Liver (tissue), 9 donors: ENCODE data around the gene F2R. TPM values are rescaled to one million over a fixed set of nuclear protein-coding genes. Genes with fewer than 3 reads are reported as not detected.

Experiments used
- DNase-seq: peaks from one replicate; pipeline ENCODE4 v3.0.0-alpha.2; 2017; ENCODE audit warnings: low spot score
- H3K27ac ChIP-seq, 2 donors: one replicate each; pipeline ENCODE4 v1.7.0; 2013; ENCODE audit warnings: inconsistent platforms in 2 of 2, low read length in 2 of 2, control low read depth in 1 of 2, low read depth in 1 of 2, mild to moderate bottlenecking in 1 of 2
- H3K27me3 ChIP-seq, 4 donors: one replicate each; pipeline versions ENCODE4 v1.6.1 to v1.7.0; 2013; ENCODE audit warnings: low read length in 3 of 4, inconsistent platforms in 1 of 4, mild to moderate bottlenecking in 1 of 4, moderate library complexity in 1 of 4; ENCODE audit not compliant: control insufficient read depth in 4 of 4, insufficient read depth in 4 of 4
- H3K36me3 ChIP-seq, 4 donors: one replicate each; pipeline versions ENCODE4 v1.6.1 to v1.7.0; 2013; ENCODE audit warnings: low read length in 3 of 4, mild to moderate bottlenecking in 3 of 4, low read depth in 1 of 4, moderate library complexity in 1 of 4; ENCODE audit not compliant: control insufficient read depth in 4 of 4, insufficient read depth in 3 of 4
- H3K4me1 ChIP-seq, 4 donors: one replicate each; pipeline versions ENCODE4 v1.6.1 to v1.7.0; 2013; ENCODE audit warnings: low read length in 3 of 4, mild to moderate bottlenecking in 3 of 4, moderate library complexity in 1 of 4; ENCODE audit not compliant: control insufficient read depth in 4 of 4, insufficient read depth in 4 of 4
- H3K4me3 ChIP-seq, 3 donors: one replicate each; pipeline versions ENCODE4 v1.6.1 to v1.7.0; 2013; ENCODE audit warnings: low read length in 3 of 3, control low read depth in 1 of 3, low read depth in 1 of 3, mild to moderate bottlenecking in 1 of 3
- H3K9ac ChIP-seq, 2 donors: one replicate each; pipeline ENCODE4 v1.7.0; 2013; ENCODE audit warnings: low read length in 2 of 2, mild to moderate bottlenecking in 2 of 2, moderate library complexity in 2 of 2, control low read depth in 1 of 2, low read depth in 1 of 2
- H3K9me3 ChIP-seq, 4 donors: one replicate each; pipeline versions ENCODE4 v1.6.1 to v1.7.0; 2013; ENCODE audit warnings: low read length in 3 of 4; ENCODE audit not compliant: control insufficient read depth in 4 of 4
- ATF3 ChIP-seq: IDR thresholded peaks from 2 replicates; pipeline ENCODE4 v1.6.1; 2016; ENCODE audit warnings: antibody characterized with exemption
- CTCF ChIP-seq: fragments of 150-350 bp; IDR thresholded peaks from 2 replicates; pipeline ENCODE4 v1.5.1; 2017; ENCODE audit warnings: improper control_type of control experiment, low read depth, low read length; ENCODE audit not compliant: missing input control
- EGR1 ChIP-seq, 2 donors: IDR thresholded peaks; 2 replicates each; pipeline ENCODE4 v1.6.1; 2016 to 2018; ENCODE audit warnings: antibody characterized with exemption in 2 of 2, low read depth in 2 of 2
- FOXA1 ChIP-seq: IDR thresholded peaks from 2 replicates; pipeline ENCODE4 v1.6.1; 2016; ENCODE audit warnings: antibody characterized with exemption
- FOXA2 ChIP-seq: IDR thresholded peaks from 2 replicates; pipeline ENCODE4 v1.6.1; 2016; ENCODE audit warnings: antibody characterized with exemption
- GABPA ChIP-seq, 2 donors: IDR thresholded peaks in 1 of 2; conservative IDR thresholded peaks in 1 of 2; 2 replicates each; pipeline ENCODE4 v1.6.1; 2016; ENCODE audit warnings: antibody characterized with exemption in 2 of 2, mild to moderate bottlenecking in 1 of 2, moderate library complexity in 1 of 2
- HNF4A ChIP-seq, 2 donors: conservative IDR thresholded peaks; 2 replicates each; pipeline ENCODE4 v1.6.1; 2016; ENCODE audit warnings: antibody characterized with exemption in 2 of 2, mild to moderate bottlenecking in 2 of 2
- HNF4G ChIP-seq: IDR thresholded peaks from 2 replicates; pipeline ENCODE4 v1.6.1; 2016; ENCODE audit warnings: antibody characterized with exemption
- JUND ChIP-seq, 2 donors: IDR thresholded peaks; 2 replicates each; pipeline ENCODE4 v1.6.1; 2016; ENCODE audit warnings: antibody characterized with exemption in 2 of 2
- MAX ChIP-seq: IDR thresholded peaks from 2 replicates; pipeline ENCODE4 v1.6.1; 2016; ENCODE audit warnings: antibody characterized with exemption
- NR2F2 ChIP-seq: IDR thresholded peaks from 2 replicates; pipeline ENCODE4 v1.6.1; 2016; ENCODE audit warnings: antibody characterized with exemption
- RAD21 ChIP-seq, 2 donors: IDR thresholded peaks; 2 replicates each; pipeline ENCODE4 v1.6.1; 2016; ENCODE audit warnings: antibody characterized with exemption in 2 of 2, mild to moderate bottlenecking in 2 of 2
- REST ChIP-seq: IDR thresholded peaks from 2 replicates; pipeline ENCODE4 v1.6.1; 2016; ENCODE audit warnings: antibody characterized with exemption, mild to moderate bottlenecking
- RXRA ChIP-seq, 2 donors: IDR thresholded peaks; 2 replicates each; pipeline ENCODE4 v1.6.1; 2017 to 2018; ENCODE audit warnings: antibody characterized with exemption in 2 of 2, mild to moderate bottlenecking in 1 of 2
- TAF1 ChIP-seq: conservative IDR thresholded peaks from 2 replicates; pipeline ENCODE4 v1.6.1; 2016; ENCODE audit warnings: antibody characterized with exemption, mild to moderate bottlenecking
- ZBTB33 ChIP-seq: IDR thresholded peaks from 2 replicates; pipeline ENCODE4 v1.6.1; 2016; ENCODE audit warnings: antibody characterized with exemption
- WGBS: extraction: QIAGEN DNeasy Blood & Tissue Kit; methylation state at CpG from one replicate; pipeline ENCODE4 v1.1.7; 2013; 5-methylcytosine and 5-hydroxymethylcytosine counted together
- polyA plus RNA-seq, 2 donors: library from polyadenylated mRNA; stranded (reverse) in 1 of 2; unstranded in 1 of 2; fragments of 200-250 nt in 1 of 2; fragments of >200 nt in 1 of 2; fragmentation: Nextera tagmentation in 1 of 2; extraction: Ambion mirVana in 1 of 2; gene quantifications; one replicate each; pipeline versions ENCODE4 v1.2.1 to v1.2.3, GENCODE V29; 2013 to 2015
- total RNA-seq, 2 donors: library from RNA; depleted of rRNA; stranded (reverse); fragments of >200 nt; gene quantifications; one replicate each; pipeline ENCODE4 v1.2.3, GENCODE V29; 2014
- donor health status: healthy.
- donor health status: healthy.
- donor health status: healthy.
- donor health status: healthy.
- donor health status: healthy.

Gene F2R
- total and polyA plus RNA-seq, 4 donors, result 5.9 to 18.7 (median 9.5) TPM

GRCh38 chr5:76751291-76751690 is 35.4 kb downstream of the F2R start:
- no peak for DNase-seq
- Histone ChIP-seq H3K9ac (no peak overlapping the region), H3K27me3 (no peaks in the 10 kb centered on the region), H3K4me3 (no peak overlapping the region), H3K27ac (no peak overlapping the region), H3K9me3 (no peaks in the 10 kb centered on the region), H3K4me1 (no peaks in the 10 kb centered on the region), H3K36me3 (no peaks in the 10 kb centered on the region)
- WGBS, result 95% methylated on average over 5 of the region's 5 CpGs
- no peak for TF ChIP-seq ZBTB33
- TF ChIP-seq REST, result no peak
- no peak for TF ChIP-seq MAX
- TF ChIP-seq CTCF, result no peak
- TF ChIP-seq FOXA2, result no peak
- no peak for TF ChIP-seq RXRA (IDR thresholded peaks at IDR 0.05)
- no peak for TF ChIP-seq RAD21 (IDR thresholded peaks at IDR 0.05)
- no peak for TF ChIP-seq ATF3
- no peak for TF ChIP-seq JUND (IDR thresholded peaks at IDR 0.05)
- TF ChIP-seq TAF1, result no peak
- no peak for TF ChIP-seq HNF4A (conservative IDR thresholded peaks at IDR 0.05)
- TF ChIP-seq GABPA (IDR thresholded peaks at IDR 0.05 in 1 of 2, conservative IDR thresholded peaks at IDR 0.05 in 1 of 2), result no peak
- TF ChIP-seq EGR1 (IDR thresholded peaks at IDR 0.05; ENCODE audit: low read depth in 2 of 2), result no peak
- no peak for TF ChIP-seq HNF4G
- TF ChIP-seq NR2F2, result no peak
- TF ChIP-seq FOXA1, result no peak

GRCh38 chr5:76754668-76755078 is 38.7 kb downstream of the F2R start:
- 92% methylated on average over 3 of the region's 3 CpGs for WGBS
- H3K9ac ChIP-seq, result no peak overlapping the region
- H3K27me3 ChIP-seq, result no peaks in the 10 kb centered on the region
- H3K36me3 ChIP-seq, result no peaks in the 10 kb centered on the region
- DNase-seq, result no peak
- no peaks in the 10 kb centered on the region for H3K4me1 ChIP-seq
- no peak overlapping the region for H3K4me3 ChIP-seq
- H3K9me3 ChIP-seq, result no peaks in the 10 kb centered on the region
- no peak overlapping the region for H3K27ac ChIP-seq
- no peak for TF ChIP-seq REST
- no peak for TF ChIP-seq RAD21 (IDR thresholded peaks at IDR 0.05)
- no peak for TF ChIP-seq CTCF
- no peak for TF ChIP-seq JUND (IDR thresholded peaks at IDR 0.05)
- no peak for TF ChIP-seq TAF1
- TF ChIP-seq ZBTB33, result no peak
